Measurements from ENCODE around the gene PHEX. TPM values are rescaled to one million over a fixed set of nuclear protein-coding genes. Genes with fewer than 3 reads are reported as not detected.

Gene PHEX
- total RNA-seq, 1 experiment from 2014 or later, result 0.04 TPM

DNA sequence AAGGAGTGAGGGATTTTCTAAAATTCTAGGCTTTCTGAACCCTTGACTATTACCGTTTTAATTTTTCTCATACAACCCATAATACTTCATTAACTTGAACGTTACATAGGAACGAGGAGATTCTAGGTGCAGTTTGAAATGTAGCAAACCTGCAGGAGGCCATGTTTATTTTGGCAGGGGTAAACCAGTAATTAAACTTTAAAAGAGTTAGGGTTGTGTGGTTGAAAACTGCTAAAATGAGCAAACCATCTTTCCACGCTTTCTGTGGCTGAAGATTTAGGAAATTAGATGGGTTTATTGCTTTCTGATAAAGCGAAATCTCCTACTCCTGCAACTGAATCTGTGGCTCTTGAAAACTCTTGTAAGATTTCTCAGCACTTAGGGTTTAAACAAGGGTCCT lies 1.7 kb downstream of the PHEX start:
- ATAC-seq, result no peak
- no peak for DNase-seq (ENCODE audit: low spot score)
- H3K36me3 Mint-ChIP-seq, result no peaks in the 10 kb centered on the region
- H3K4me3 Mint-ChIP-seq, result no peak overlapping the region
- H3K27me3 Mint-ChIP-seq (ENCODE audit: low read depth), result no peaks in the 10 kb centered on the region
- TF ChIP-seq, protein P1, sequence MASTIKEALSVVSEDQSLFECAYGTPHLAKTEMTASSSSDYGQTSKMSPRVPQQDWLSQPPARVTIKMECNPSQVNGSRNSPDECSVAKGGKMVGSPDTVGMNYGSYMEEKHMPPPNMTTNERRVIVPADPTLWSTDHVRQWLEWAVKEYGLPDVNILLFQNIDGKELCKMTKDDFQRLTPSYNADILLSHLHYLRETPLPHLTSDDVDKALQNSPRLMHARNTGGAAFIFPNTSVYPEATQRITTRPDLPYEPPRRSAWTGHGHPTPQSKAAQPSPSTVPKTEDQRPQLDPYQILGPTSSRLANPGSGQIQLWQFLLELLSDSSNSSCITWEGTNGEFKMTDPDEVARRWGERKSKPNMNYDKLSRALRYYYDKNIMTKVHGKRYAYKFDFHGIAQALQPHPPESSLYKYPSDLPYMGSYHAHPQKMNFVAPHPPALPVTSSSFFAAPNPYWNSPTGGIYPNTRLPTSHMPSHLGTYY (CRISPR knock-in tag; IDR thresholded peaks at IDR 0.05), result no peak
- no peak for TF ChIP-seq NR3C1 (CRISPR knock-in tag; conservative IDR thresholded peaks at IDR 0.05; ENCODE audit: low read depth)
- TF ChIP-seq, protein P2, sequence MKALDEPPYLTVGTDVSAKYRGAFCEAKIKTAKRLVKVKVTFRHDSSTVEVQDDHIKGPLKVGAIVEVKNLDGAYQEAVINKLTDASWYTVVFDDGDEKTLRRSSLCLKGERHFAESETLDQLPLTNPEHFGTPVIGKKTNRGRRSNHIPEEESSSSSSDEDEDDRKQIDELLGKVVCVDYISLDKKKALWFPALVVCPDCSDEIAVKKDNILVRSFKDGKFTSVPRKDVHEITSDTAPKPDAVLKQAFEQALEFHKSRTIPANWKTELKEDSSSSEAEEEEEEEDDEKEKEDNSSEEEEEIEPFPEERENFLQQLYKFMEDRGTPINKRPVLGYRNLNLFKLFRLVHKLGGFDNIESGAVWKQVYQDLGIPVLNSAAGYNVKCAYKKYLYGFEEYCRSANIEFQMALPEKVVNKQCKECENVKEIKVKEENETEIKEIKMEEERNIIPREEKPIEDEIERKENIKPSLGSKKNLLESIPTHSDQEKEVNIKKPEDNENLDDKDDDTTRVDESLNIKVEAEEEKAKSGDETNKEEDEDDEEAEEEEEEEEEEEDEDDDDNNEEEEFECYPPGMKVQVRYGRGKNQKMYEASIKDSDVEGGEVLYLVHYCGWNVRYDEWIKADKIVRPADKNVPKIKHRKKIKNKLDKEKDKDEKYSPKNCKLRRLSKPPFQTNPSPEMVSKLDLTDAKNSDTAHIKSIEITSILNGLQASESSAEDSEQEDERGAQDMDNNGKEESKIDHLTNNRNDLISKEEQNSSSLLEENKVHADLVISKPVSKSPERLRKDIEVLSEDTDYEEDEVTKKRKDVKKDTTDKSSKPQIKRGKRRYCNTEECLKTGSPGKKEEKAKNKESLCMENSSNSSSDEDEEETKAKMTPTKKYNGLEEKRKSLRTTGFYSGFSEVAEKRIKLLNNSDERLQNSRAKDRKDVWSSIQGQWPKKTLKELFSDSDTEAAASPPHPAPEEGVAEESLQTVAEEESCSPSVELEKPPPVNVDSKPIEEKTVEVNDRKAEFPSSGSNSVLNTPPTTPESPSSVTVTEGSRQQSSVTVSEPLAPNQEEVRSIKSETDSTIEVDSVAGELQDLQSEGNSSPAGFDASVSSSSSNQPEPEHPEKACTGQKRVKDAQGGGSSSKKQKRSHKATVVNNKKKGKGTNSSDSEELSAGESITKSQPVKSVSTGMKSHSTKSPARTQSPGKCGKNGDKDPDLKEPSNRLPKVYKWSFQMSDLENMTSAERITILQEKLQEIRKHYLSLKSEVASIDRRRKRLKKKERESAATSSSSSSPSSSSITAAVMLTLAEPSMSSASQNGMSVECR (CRISPR knock-in tag; IDR thresholded peaks at IDR 0.05; ENCODE audit: borderline replicate concordance), result no peak
- no peak for TF ChIP-seq TEAD1 (CRISPR knock-in tag; IDR thresholded peaks at IDR 0.05)
- no peak for TF ChIP-seq SMAD4 (CRISPR knock-in tag; IDR thresholded peaks at IDR 0.05)
- TF ChIP-seq, protein P3, sequence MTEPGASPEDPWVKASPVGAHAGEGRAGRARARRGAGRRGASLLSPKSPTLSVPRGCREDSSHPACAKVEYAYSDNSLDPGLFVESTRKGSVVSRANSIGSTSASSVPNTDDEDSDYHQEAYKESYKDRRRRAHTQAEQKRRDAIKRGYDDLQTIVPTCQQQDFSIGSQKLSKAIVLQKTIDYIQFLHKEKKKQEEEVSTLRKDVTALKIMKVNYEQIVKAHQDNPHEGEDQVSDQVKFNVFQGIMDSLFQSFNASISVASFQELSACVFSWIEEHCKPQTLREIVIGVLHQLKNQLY (CRISPR knock-in tag; IDR thresholded peaks at IDR 0.05), result no peak
- TF ChIP-seq, protein P4, sequence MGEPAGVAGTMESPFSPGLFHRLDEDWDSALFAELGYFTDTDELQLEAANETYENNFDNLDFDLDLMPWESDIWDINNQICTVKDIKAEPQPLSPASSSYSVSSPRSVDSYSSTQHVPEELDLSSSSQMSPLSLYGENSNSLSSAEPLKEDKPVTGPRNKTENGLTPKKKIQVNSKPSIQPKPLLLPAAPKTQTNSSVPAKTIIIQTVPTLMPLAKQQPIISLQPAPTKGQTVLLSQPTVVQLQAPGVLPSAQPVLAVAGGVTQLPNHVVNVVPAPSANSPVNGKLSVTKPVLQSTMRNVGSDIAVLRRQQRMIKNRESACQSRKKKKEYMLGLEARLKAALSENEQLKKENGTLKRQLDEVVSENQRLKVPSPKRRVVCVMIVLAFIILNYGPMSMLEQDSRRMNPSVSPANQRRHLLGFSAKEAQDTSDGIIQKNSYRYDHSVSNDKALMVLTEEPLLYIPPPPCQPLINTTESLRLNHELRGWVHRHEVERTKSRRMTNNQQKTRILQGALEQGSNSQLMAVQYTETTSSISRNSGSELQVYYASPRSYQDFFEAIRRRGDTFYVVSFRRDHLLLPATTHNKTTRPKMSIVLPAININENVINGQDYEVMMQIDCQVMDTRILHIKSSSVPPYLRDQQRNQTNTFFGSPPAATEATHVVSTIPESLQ (CRISPR knock-in tag; IDR thresholded peaks at IDR 0.05), result no peak
- no peak for TF ChIP-seq ZNF423 (CRISPR knock-in tag; IDR thresholded peaks at IDR 0.05)
- TF ChIP-seq, protein P5, sequence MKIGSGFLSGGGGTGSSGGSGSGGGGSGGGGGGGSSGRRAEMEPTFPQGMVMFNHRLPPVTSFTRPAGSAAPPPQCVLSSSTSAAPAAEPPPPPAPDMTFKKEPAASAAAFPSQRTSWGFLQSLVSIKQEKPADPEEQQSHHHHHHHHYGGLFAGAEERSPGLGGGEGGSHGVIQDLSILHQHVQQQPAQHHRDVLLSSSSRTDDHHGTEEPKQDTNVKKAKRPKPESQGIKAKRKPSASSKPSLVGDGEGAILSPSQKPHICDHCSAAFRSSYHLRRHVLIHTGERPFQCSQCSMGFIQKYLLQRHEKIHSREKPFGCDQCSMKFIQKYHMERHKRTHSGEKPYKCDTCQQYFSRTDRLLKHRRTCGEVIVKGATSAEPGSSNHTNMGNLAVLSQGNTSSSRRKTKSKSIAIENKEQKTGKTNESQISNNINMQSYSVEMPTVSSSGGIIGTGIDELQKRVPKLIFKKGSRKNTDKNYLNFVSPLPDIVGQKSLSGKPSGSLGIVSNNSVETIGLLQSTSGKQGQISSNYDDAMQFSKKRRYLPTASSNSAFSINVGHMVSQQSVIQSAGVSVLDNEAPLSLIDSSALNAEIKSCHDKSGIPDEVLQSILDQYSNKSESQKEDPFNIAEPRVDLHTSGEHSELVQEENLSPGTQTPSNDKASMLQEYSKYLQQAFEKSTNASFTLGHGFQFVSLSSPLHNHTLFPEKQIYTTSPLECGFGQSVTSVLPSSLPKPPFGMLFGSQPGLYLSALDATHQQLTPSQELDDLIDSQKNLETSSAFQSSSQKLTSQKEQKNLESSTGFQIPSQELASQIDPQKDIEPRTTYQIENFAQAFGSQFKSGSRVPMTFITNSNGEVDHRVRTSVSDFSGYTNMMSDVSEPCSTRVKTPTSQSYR (CRISPR knock-in tag; IDR thresholded peaks at IDR 0.05), result no peak
- no peak for TF ChIP-seq FOXJ3 (CRISPR knock-in tag; IDR thresholded peaks at IDR 0.05; ENCODE audit: borderline replicate concordance)
- TF ChIP-seq, protein P6, sequence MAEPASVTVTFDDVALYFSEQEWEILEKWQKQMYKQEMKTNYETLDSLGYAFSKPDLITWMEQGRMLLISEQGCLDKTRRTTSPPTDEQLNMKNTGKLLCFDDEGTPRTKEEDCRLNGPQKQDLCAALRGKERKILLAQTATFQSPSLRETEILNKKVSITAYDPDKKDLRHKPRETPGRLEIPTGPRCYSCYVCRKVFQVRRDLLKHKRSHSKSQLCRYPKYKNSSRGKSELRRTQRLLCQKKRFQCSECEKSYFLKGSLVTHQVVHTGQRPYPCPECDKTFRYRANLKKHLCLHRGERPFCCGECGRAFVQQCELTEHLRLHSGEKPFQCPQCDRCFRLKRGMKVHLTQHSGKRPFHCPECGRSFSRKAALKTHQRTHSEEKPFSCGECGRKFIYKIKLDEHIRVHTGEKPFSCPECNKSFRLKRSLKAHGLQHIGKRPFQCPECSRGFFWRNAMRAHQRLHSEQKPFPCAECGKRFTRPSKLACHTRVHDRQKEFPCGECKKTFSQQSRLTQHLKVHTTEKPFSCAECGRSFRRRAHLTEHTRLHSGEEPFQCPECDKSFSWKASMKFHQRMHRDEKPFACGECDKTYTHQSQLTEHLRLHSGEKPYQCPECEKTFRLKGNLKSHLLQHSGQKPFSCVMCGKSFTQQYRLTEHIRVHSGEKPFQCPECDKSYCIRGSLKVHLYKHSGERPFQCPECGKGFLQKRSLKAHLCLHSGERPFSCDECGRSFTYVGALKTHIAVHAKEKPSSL (CRISPR knock-in tag; conservative IDR thresholded peaks at IDR 0.05), result no peak
- TF ChIP-seq, protein P7, sequence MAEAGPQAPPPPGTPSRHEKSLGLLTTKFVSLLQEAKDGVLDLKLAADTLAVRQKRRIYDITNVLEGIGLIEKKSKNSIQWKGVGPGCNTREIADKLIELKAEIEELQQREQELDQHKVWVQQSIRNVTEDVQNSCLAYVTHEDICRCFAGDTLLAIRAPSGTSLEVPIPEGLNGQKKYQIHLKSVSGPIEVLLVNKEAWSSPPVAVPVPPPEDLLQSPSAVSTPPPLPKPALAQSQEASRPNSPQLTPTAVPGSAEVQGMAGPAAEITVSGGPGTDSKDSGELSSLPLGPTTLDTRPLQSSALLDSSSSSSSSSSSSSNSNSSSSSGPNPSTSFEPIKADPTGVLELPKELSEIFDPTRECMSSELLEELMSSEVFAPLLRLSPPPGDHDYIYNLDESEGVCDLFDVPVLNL (CRISPR knock-in tag; IDR thresholded peaks at IDR 0.05; ENCODE audit: borderline replicate concordance, low read depth), result no peak
- TF ChIP-seq EMX1 (CRISPR knock-in tag; IDR thresholded peaks at IDR 0.05), result no peak
- TF ChIP-seq NFATC4 (CRISPR knock-in tag; IDR thresholded peaks at IDR 0.05), result no peak
- TF ChIP-seq MYBL2 (CRISPR knock-in tag; IDR thresholded peaks at IDR 0.05), result no peak
- no peak for TF ChIP-seq ATF1 (CRISPR knock-in tag; IDR thresholded peaks at IDR 0.05)
- no peak for TF ChIP-seq ZNF138 (CRISPR knock-in tag; conservative IDR thresholded peaks at IDR 0.05)
- TF ChIP-seq, protein P8, sequence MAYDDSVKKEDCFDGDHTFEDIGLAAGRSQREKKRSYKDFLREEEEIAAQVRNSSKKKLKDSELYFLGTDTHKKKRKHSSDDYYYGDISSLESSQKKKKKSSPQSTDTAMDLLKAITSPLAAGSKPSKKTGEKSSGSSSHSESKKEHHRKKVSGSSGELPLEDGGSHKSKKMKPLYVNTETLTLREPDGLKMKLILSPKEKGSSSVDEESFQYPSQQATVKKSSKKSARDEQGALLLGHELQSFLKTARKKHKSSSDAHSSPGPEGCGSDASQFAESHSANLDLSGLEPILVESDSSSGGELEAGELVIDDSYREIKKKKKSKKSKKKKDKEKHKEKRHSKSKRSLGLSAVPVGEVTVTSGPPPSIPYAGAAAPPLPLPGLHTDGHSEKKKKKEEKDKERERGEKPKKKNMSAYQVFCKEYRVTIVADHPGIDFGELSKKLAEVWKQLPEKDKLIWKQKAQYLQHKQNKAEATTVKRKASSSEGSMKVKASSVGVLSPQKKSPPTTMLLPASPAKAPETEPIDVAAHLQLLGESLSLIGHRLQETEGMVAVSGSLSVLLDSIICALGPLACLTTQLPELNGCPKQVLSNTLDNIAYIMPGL (CRISPR knock-in tag; IDR thresholded peaks at IDR 0.05), result no peak
- TF ChIP-seq GTF2I (CRISPR knock-in tag; conservative IDR thresholded peaks at IDR 0.05), result no peak
- peaks cover 5% of the 10 kb centered on the region; the same call in 1 of the 2 replicates for H3K9me3 Mint-ChIP-seq
- POLR2A ChIA-PET, result no interaction called here
- H3K27ac Mint-ChIP-seq, result no peak overlapping the region
- CTCF ChIA-PET, result no interaction called here
- peaks cover 37% of the 10 kb centered on the region for H3K4me1 Mint-ChIP-seq
